Measurements from ENCODE around the gene RBM15. TPM values are rescaled to one million over a fixed set of nuclear protein-coding genes. Genes with fewer than 3 reads are reported as not detected.

RBM15 gene
- total and polyA plus RNA-seq, 2 of the 13 experiments (the other 11 are each of a cell fraction or from before 2014, with no cell fraction given), result 13.5 to 36.4 TPM

- H3K4me3 ChIP-seq (replicated peaks in 1 of 3; ENCODE audit: insufficient read depth in 1 of 3, low read depth in 2 of 3, low read length in 3 of 3), result no peak overlapping the region
- no peak overlapping the region for H3K9ac ChIP-seq (ENCODE audit: insufficient read depth, low read depth, low read length)
- WGBS (ENCODE audit: low lambda C conversion rate), result 29% methylated on average over 1 of the region's 1 CpG
- ChIA-PET POLR2A (no interaction called here), CTCF (ENCODE audit: low intra/inter-chr PET ratio, low total read pairs) (no interaction called here)
- no peaks in the 10 kb centered on the region for H3K36me3 ChIP-seq (replicated peaks in 1 of 2; ENCODE audit: control insufficient read depth in 1 of 2, insufficient read depth in 2 of 2, low read length in 2 of 2)
- H3K4me2 ChIP-seq (ENCODE audit: low read depth, low read length), result no peak overlapping the region
- FAIRE-seq (no peak), ATAC-seq (no peak), DNase-seq (ENCODE audit: low spot score) (no peak)
- H3K9me3 ChIP-seq (ENCODE audit: low read length), result no peaks in the 10 kb centered on the region
- H3K27ac ChIP-seq (ENCODE audit: extremely low read length, insufficient read depth, low read length), result no peak overlapping the region
- H3K79me2 ChIP-seq (ENCODE audit: insufficient read depth, low read length), result no peaks in the 10 kb centered on the region
- no TSS peak for BruUV-seq (replicated peaks)
- H2AFZ ChIP-seq (ENCODE audit: low read length), result no peak overlapping the region
- H4K20me1 ChIP-seq (ENCODE audit: insufficient read depth, low read length), result no peaks in the 10 kb centered on the region
- TF ChIP-seq PBX2 (CRISPR knock-in tag; IDR thresholded peaks at IDR 0.05) (no peak), RFX3 (CRISPR knock-in tag; IDR thresholded peaks at IDR 0.05) (no peak)
- no peaks in the 10 kb centered on the region for H3K27me3 ChIP-seq (ENCODE audit: control insufficient read depth in 1 of 2, insufficient read depth in 2 of 2, low read length in 2 of 2)
- intact Hi-C loops (cut with micrococcal nuclease; ENCODE audit: unreplicated experiment), result no loop called here
- H3K4me1 ChIP-seq (ENCODE audit: insufficient read depth, low read length), result peaks cover 43% of the 10 kb centered on the region
- in situ Hi-C loops (cut with HindIII; ENCODE audit: extremely low pct_ligation_motif_present, low pct_unique_long_range_greater_than_20kb), result no loop called here
Observed at GRCh38 chr1:110326826-110327225, 12.4 kb upstream of the RBM15 start.

DNA sequence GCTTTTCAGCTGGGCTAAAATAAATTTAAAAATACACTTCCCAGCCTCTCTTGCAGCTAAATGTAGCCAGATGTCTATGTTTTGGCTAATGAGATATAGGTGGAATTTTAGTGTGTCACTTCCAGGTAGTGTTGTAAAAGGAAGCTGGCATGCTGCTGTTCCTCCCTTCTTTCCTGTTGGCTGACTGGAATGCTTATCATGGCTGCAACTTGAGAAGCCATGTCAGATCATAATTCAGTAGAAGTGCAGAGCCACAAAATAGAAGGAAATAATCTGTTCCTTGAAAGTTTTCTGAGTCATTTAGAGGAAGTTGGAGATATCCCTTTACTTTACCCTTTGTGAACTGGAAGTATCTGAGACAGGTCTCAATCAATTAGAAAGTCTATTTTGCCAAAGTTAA lies 10.9 kb upstream of the RBM15 start:
- Histone ChIP-seq H3K79me2 (ENCODE audit: insufficient read depth, low read length) (no peaks in the 10 kb centered on the region), H3K4me3 (replicated peaks in 1 of 3; ENCODE audit: insufficient read depth in 1 of 3, low read depth in 2 of 3, low read length in 3 of 3) (no peak overlapping the region), H3K27me3 (ENCODE audit: control insufficient read depth in 1 of 2, insufficient read depth in 2 of 2, low read length in 2 of 2) (no peaks in the 10 kb centered on the region), H2AFZ (ENCODE audit: low read length) (no peak overlapping the region), H3K9ac (ENCODE audit: insufficient read depth, low read depth, low read length) (no peak overlapping the region), H3K4me1 (ENCODE audit: insufficient read depth, low read length) (peaks cover 40% of the 10 kb centered on the region), H3K27ac (ENCODE audit: extremely low read length, insufficient read depth, low read length) (no peak overlapping the region), H3K36me3 (replicated peaks in 1 of 2; ENCODE audit: control insufficient read depth in 1 of 2, insufficient read depth in 2 of 2, low read length in 2 of 2) (no peaks in the 10 kb centered on the region), H3K9me3 (ENCODE audit: low read length) (no peaks in the 10 kb centered on the region), H3K4me2 (ENCODE audit: low read depth, low read length) (no peak overlapping the region), H4K20me1 (ENCODE audit: insufficient read depth, low read length) (no peaks in the 10 kb centered on the region)
- FAIRE-seq (no peak), ATAC-seq (no peak), DNase-seq (ENCODE audit: low spot score) (no peak)
- CTCF ChIA-PET (ENCODE audit: low intra/inter-chr PET ratio, low total read pairs), result no interaction called here
- TF ChIP-seq ZSCAN5A (CRISPR knock-in tag; IDR thresholded peaks at IDR 0.05; ENCODE audit: borderline replicate concordance) (no peak), GLI4 (CRISPR knock-in tag; IDR thresholded peaks at IDR 0.05; ENCODE audit: borderline replicate concordance) (no peak)
- POLR2A ChIA-PET, result no interaction called here
- BruUV-seq (replicated peaks), result no TSS peak
- intact Hi-C loops (cut with micrococcal nuclease; ENCODE audit: unreplicated experiment) (no loop called here), in situ Hi-C loops (cut with HindIII; ENCODE audit: extremely low pct_ligation_motif_present, low pct_unique_long_range_greater_than_20kb) (no loop called here)

Measured in HepG2 (cell line).